Measurements from ENCODE around the gene RTN4.

The RTN4 gene

DNA sequence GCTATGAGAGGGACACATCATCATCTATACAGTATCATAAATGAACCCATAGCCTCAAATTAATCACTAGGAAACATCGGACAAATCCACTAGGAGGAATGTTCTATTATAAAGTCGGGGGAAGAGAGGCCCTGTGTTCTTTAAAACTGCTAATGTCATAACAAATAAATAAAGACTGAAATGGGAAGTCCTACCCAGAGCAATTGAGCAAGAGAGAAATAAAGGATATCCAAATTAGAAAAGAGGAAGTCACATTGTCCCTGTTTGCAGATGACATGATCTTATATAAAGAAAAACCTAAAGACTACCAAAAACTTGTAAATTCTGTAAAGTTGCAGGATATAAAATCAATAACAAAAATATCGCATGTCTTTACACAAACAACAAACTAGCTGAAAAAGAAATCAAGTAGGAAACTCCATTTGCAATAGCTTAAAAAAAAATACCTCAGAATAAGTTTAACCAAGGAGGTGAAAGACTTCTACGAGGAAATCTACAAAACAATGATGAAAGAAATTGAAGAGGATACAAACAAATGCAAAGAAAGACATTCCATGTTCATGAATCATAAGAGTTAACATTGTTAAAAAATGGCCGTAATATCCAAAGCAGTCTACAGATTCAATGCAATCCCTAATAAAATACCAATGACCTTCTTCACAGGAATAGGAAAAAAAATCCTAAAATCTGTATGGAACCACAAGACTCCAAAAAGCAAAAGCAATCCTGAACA lies 30.6 kb downstream of the RTN4 start:
- H3K4me1 Mint-ChIP-seq = peaks cover 5% of the 10 kb centered on the region
- H3K9me3 Mint-ChIP-seq = peaks cover 43% of the 10 kb centered on the region
- no peak for TF ChIP-seq CTCF (IDR thresholded peaks at IDR 0.05)
- H3K27ac Mint-ChIP-seq = no peak overlapping the region
- no peaks in the 10 kb centered on the region for H3K27me3 Mint-ChIP-seq (ENCODE audit: low read depth, poor library complexity)
- no peak overlapping the region for H3K4me3 Mint-ChIP-seq
- DNase-seq = no peak
- H3K36me3 Mint-ChIP-seq (ENCODE audit: low read depth) = peaks cover 19% of the 10 kb centered on the region

DNA sequence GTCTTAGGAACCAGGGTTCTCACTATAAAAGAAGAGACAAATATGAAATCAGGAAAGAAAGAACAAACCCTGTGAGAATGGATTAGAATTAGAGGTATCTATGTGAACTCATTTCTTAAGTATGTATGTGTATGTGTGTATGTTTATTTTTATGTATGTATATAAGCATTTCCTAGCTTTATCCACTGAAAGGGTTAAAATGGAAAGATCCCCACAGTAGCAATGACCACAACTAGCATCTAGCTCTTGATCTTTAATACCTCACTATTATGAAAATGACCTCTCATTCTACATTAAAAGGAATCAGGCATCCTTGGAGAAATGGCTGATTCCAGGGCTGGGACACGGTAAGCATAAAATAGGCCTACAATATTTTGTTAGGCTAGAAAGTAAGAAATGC lies 31.6 kb downstream of the RTN4 start:
- no peak for TF ChIP-seq CTCF (IDR thresholded peaks at IDR 0.05)
- no peak for DNase-seq
- H3K9me3 Mint-ChIP-seq = peaks cover 43% of the 10 kb centered on the region
- H3K4me1 Mint-ChIP-seq = peaks cover 8% of the 10 kb centered on the region
- no peaks in the 10 kb centered on the region for H3K27me3 Mint-ChIP-seq (ENCODE audit: low read depth, poor library complexity)
- no peak overlapping the region for H3K27ac Mint-ChIP-seq
- H3K4me3 Mint-ChIP-seq = no peak overlapping the region
- peaks cover 19% of the 10 kb centered on the region for H3K36me3 Mint-ChIP-seq (ENCODE audit: low read depth)

GRCh38 chr2:55017880-55018279 lies 32.4 kb downstream of the RTN4 start:
- no peak for TF ChIP-seq CTCF (IDR thresholded peaks at IDR 0.05)
- H3K9me3 Mint-ChIP-seq = peaks cover 43% of the 10 kb centered on the region
- H3K27ac Mint-ChIP-seq = no peak overlapping the region
- DNase-seq = no peak
- no peaks in the 10 kb centered on the region for H3K27me3 Mint-ChIP-seq (ENCODE audit: low read depth, poor library complexity)
- no peak overlapping the region for H3K4me3 Mint-ChIP-seq
- H3K4me1 Mint-ChIP-seq = peaks cover 15% of the 10 kb centered on the region
- peaks cover 19% of the 10 kb centered on the region for H3K36me3 Mint-ChIP-seq (ENCODE audit: low read depth)

DNA sequence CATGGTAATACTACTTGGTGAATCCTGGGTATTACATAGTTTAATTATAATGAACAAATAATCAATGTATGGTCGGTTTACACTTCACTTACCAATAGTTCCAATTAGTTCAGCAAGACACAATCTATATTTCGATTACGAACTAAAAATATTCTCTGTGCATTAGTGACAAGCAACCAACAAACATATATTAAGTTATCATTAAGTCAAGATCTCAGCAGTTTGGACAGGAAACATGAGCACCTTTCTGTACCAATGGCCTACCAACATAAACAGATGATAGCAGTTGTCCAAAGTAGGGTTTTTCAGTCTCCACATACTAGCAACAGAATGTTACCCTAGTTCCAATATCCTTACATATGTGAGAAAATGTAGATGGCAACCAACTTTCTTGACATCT lies 32.8 kb downstream of the RTN4 start:
- H3K9me3 Mint-ChIP-seq = peaks cover 43% of the 10 kb centered on the region
- DNase-seq = no peak
- no peaks in the 10 kb centered on the region for H3K27me3 Mint-ChIP-seq (ENCODE audit: low read depth, poor library complexity)
- no peak for TF ChIP-seq CTCF (IDR thresholded peaks at IDR 0.05)
- peaks cover 19% of the 10 kb centered on the region for H3K36me3 Mint-ChIP-seq (ENCODE audit: low read depth)
- H3K4me1 Mint-ChIP-seq = peaks cover 20% of the 10 kb centered on the region
- H3K27ac Mint-ChIP-seq = no peak overlapping the region
- no peak overlapping the region for H3K4me3 Mint-ChIP-seq

- TF ChIP-seq CTCF (IDR thresholded peaks at IDR 0.05) = no peak
- peaks cover 34% of the 10 kb centered on the region for H3K9me3 Mint-ChIP-seq
- DNase-seq = peak; percentile 10
- H3K36me3 Mint-ChIP-seq (ENCODE audit: low read depth) = peaks cover 19% of the 10 kb centered on the region
- H3K4me1 Mint-ChIP-seq = peaks cover 40% of the 10 kb centered on the region
- no peak overlapping the region for H3K4me3 Mint-ChIP-seq
- H3K27me3 Mint-ChIP-seq (ENCODE audit: low read depth, poor library complexity) = no peaks in the 10 kb centered on the region
- peak overlapping the region; percentile 74 for H3K27ac Mint-ChIP-seq
Observed at GRCh38 chr2:55014962-55015939, 35.0 kb downstream of the RTN4 start.
